Calu3 (cell line): ENCODE data around the gene PUS1. TPM values are rescaled to one million over a fixed set of nuclear protein-coding genes. Genes with fewer than 3 reads are reported as not detected.
"Not testable (repeated sequence)": the region's sequence is repeated elsewhere in the genome, so short reads cannot be mapped to it uniquely, and the experiment has no call there.

Experiments used
- BruUV-seq: library from RNA; stranded (reverse); fragments of 400-500 nt; replicated peaks from 2 replicates; lab custom pipeline; 2021; lab: Mats Ljungman, UMichigan
- CTCF ChIA-PET: fragments of 300-600 bp; sonication (Branson Sonifier 250); formaldehyde crosslinking; loops from one replicate; lab custom pipeline; 2022; ENCODE audit warnings: antibody characterized with exemption; lab: Charles Lee
- DNase-seq: peaks from one replicate; pipeline ENCODE4 v3.0.0; 2022
- H3K27ac Mint-ChIP-seq: one replicate; pipeline ENCODE4 v1.8.0; 2022; ENCODE audit warnings: mixed read lengths; ENCODE audit not compliant: unreplicated experiment
- H3K27me3 Mint-ChIP-seq: one replicate; pipeline ENCODE4 v1.8.0; 2022; ENCODE audit warnings: mixed read lengths; ENCODE audit not compliant: unreplicated experiment
- H3K36me3 Mint-ChIP-seq: one replicate; pipeline ENCODE4 v1.8.0; 2022; ENCODE audit warnings: mild to moderate bottlenecking, moderate library complexity, mixed read lengths; ENCODE audit not compliant: insufficient read depth, unreplicated experiment
- H3K4me1 Mint-ChIP-seq: one replicate; pipeline ENCODE4 v1.8.0; 2022; ENCODE audit warnings: mild to moderate bottlenecking, low read depth, mixed read lengths; ENCODE audit not compliant: unreplicated experiment
- H3K4me3 Mint-ChIP-seq: one replicate; pipeline ENCODE4 v1.8.0; 2022; ENCODE audit warnings: mild to moderate bottlenecking, low read depth, moderate library complexity, mixed read lengths; ENCODE audit not compliant: unreplicated experiment
- H3K9me3 Mint-ChIP-seq: one replicate; pipeline ENCODE4 v1.8.0; 2022; ENCODE audit warnings: low read depth, mixed read lengths; ENCODE audit not compliant: unreplicated experiment
- CTCF ChIP-seq: fragments of 200-600 bp; IDR thresholded peaks from one replicate; pipeline ENCODE4 v1.8.0; 2022; ENCODE audit warnings: antibody characterized with exemption; ENCODE audit not compliant: unreplicated experiment
- intact Hi-C: fragments of 100-400 bp; cut with micrococcal nuclease; formaldehyde crosslinking; loops from one replicate; pipeline ENCODE4 v1.10.0; 2022; ENCODE audit not compliant: unreplicated experiment
- total RNA-seq: library from RNA; stranded (reverse); gene quantifications from 2 replicates; pipeline ENCODE4 v1.2.3, GENCODE V29; 2022

The PUS1 gene
- total RNA-seq, 1 experiment from 2014 or later, result 81.3 TPM

- no peaks in the 10 kb centered on the region for H3K27me3 Mint-ChIP-seq
- no peak for DNase-seq
- no peaks in the 10 kb centered on the region for H3K9me3 Mint-ChIP-seq
- CTCF ChIA-PET, result interaction anchor here (0.6 to 0.7 kb wide), 3 partner anchors 117 to 702 kb away, joined by 3 to 4 read pairs (median 3); no protein-coding TSS in a partner anchor
- no TSS peak for BruUV-seq
- H3K27ac Mint-ChIP-seq, result no peak overlapping the region
- no peaks in the 10 kb centered on the region for H3K4me1 Mint-ChIP-seq
- no peak overlapping the region for H3K4me3 Mint-ChIP-seq
- intact Hi-C loops, result no loop called here
- no peak for TF ChIP-seq CTCF
- H3K36me3 Mint-ChIP-seq, result peaks cover 50% of the 10 kb centered on the region
Measured at GRCh38 chr12:131983026-131983425, 54.0 kb downstream of the PUS1 start.

GRCh38 chr12:131983554-131983953 lies 54.5 kb downstream of the PUS1 start:
- no TSS peak for BruUV-seq
- Mint-ChIP-seq H3K27ac (no peak overlapping the region), H3K36me3 (peaks cover 54% of the 10 kb centered on the region), H3K27me3 (no peaks in the 10 kb centered on the region), H3K4me1 (no peaks in the 10 kb centered on the region), H3K9me3 (no peaks in the 10 kb centered on the region), H3K4me3 (no peak overlapping the region)
- no peak for TF ChIP-seq CTCF
- CTCF ChIA-PET, result no interaction called here
- intact Hi-C loops, result no loop called here
- DNase-seq, result no peak

GRCh38 chr12:131984334-131984733 lies 55.3 kb downstream of the PUS1 start:
- no peaks in the 10 kb centered on the region for H3K4me1 Mint-ChIP-seq
- peaks cover 54% of the 10 kb centered on the region for H3K36me3 Mint-ChIP-seq
- no peaks in the 10 kb centered on the region for H3K9me3 Mint-ChIP-seq
- DNase-seq, result no peak
- no TSS peak for BruUV-seq
- CTCF ChIA-PET, result interaction anchor here (0.7 kb wide), 1 partner anchor 235 kb away, joined by 3 read pairs; no protein-coding TSS in a partner anchor
- intact Hi-C loops, result no loop called here
- H3K4me3 Mint-ChIP-seq, result no peak overlapping the region
- no peak overlapping the region for H3K27ac Mint-ChIP-seq
- TF ChIP-seq CTCF, result no peak
- H3K27me3 Mint-ChIP-seq, result no peaks in the 10 kb centered on the region

GRCh38 chr12:131985510-131985875 lies 56.4 kb downstream of the PUS1 start:
- H3K27me3 Mint-ChIP-seq, H3K4me1 Mint-ChIP-seq, H3K9me3 Mint-ChIP-seq, BruUV-seq, H3K27ac Mint-ChIP-seq, intact Hi-C loops, DNase-seq, H3K4me3 Mint-ChIP-seq: not testable (repeated sequence)
- H3K36me3 Mint-ChIP-seq, result peaks cover 54% of the 10 kb centered on the region
- CTCF ChIA-PET, result interaction anchor here (0.6 kb wide), 1 partner anchor 132 kb away, joined by 4 read pairs; no protein-coding TSS in a partner anchor

- no TSS peak for BruUV-seq
- Mint-ChIP-seq H3K36me3 (peaks cover 49% of the 10 kb centered on the region), H3K27me3 (no peaks in the 10 kb centered on the region), H3K4me1 (no peaks in the 10 kb centered on the region), H3K9me3 (no peaks in the 10 kb centered on the region), H3K4me3 (no peak overlapping the region), H3K27ac (no peak overlapping the region)
- no peak for DNase-seq
- intact Hi-C loops, result no loop called here
- no peak for TF ChIP-seq CTCF
- CTCF ChIA-PET, result no interaction called here
Measured at GRCh38 chr12:131986361-131986760, 57.3 kb downstream of the PUS1 start.
